ENCODE measurements around the gene MELTF. TPM values are rescaled to one million over a fixed set of nuclear protein-coding genes. Genes with fewer than 3 reads are reported as not detected.

The MELTF gene
- polyA plus RNA-seq, 1 donor from 2014 or later, result not detected

- Mint-ChIP-seq H3K36me3 (no peaks in the 10 kb centered on the region), H3K4me1 (peaks cover 20 to 28% (median 25%) of the 10 kb centered on the region in 3 donors), H3K4me3 (peak overlapping the region in 1 of 4 donors; percentile 56), H3K9me3 (no peaks in the 10 kb centered on the region), H3K27ac (peak overlapping the region in 1 of 3 donors; percentile 89), H3K27me3 (no peaks in the 10 kb centered on the region)
These were observed 63.8 kb downstream of the MELTF start for GRCh38 chr3:196965804-196966173.

DNA sequence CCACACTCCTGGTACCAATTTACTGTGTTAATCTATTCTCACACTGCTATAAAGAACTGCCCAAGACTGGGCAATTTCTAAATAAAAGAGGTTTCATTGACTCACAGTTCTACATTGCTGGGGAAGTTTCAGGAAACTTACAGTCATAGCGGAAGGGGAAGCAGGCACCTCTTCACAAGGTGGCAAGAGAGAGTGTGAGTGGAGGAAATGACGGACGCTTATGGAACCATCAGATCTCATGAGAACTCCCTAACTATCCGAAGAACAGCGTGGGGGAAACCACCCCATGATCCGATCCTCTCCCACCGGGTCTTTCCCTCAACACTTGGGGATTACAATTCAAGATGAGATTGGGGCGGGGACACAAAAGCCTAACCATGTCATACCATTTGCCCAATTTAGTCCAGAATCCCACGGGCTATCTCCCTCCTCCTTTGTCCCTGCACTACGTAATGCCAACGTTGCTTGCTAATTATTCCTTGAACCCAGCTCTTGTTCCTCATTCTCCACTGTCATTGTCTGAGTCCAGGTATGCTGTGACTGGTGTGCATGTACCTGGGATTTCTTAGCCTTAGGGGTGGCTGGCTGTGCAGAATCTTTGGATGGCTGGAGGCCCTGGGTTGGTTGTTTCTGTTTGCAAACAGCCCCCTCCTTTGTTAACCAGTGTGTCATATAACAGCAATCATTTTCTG lies 64.4 kb downstream of the MELTF start:
- H3K9me3 Mint-ChIP-seq, result no peaks in the 10 kb centered on the region
- peak overlapping the region in 1 of 3 donors; percentile 89 for H3K27ac Mint-ChIP-seq
- no peaks in the 10 kb centered on the region for H3K36me3 Mint-ChIP-seq
- H3K27me3 Mint-ChIP-seq, result no peaks in the 10 kb centered on the region
- peaks cover 20 to 25% (median 25%) of the 10 kb centered on the region in 3 donors for H3K4me1 Mint-ChIP-seq
- peak overlapping the region in 1 of 4 donors; percentile 56 for H3K4me3 Mint-ChIP-seq

- H3K27me3 Mint-ChIP-seq, result no peaks in the 10 kb centered on the region
- H3K4me3 Mint-ChIP-seq, result peak overlapping the region in 1 of 4 donors; percentile 13
- H3K4me1 Mint-ChIP-seq, result peaks cover 20 to 24% (median 24%) of the 10 kb centered on the region in 3 donors
- H3K27ac Mint-ChIP-seq, result no peak overlapping the region
- H3K36me3 Mint-ChIP-seq, result peaks cover 2% of the 10 kb centered on the region
- no peaks in the 10 kb centered on the region for H3K9me3 Mint-ChIP-seq
These were observed 66.0 kb downstream of the MELTF start for GRCh38 chr3:196963631-196963953.

DNA sequence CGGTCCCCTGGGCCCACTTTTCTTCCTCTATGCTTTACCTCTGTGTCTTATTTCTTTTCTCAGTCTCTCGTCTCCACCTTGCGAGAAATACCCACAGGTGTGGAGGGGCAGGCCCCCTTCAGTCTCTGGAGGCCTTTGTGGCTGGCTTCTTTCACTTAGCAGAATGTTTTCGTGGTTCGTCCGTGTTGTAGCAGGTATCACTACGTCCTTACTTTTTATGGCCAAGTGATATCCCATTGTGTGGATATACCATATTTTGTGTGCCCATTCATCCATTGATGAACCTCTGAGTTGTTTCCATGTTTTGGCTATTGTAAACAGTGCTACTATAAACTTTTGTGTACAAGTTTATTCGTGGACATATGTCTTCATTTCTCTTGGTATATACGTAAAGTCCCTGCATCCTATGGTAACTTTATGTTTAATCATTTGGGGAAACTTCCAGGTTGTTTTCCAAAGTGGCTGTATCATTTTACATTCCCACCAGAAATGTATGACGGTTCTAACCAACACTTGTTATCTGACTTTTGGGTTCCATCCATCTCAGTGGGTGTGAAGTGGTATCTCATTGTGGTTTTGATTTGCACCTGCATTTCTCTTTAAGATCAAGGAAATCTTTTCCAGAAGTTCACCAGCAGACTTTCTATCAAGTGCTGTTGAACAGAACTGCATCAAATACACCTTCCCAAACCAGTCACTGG lies 66.5 kb downstream of the MELTF start:
- Mint-ChIP-seq H3K27ac (peak overlapping the region in 2 of 3 donors; percentile 10 to 69), H3K4me3 (peak overlapping the region; percentile 13 to 86 (median 36)), H3K27me3 (no peaks in the 10 kb centered on the region), H3K4me1 (peaks cover 20 to 24% (median 24%) of the 10 kb centered on the region in 3 donors), H3K36me3 (peaks cover 2% of the 10 kb centered on the region), H3K9me3 (no peaks in the 10 kb centered on the region)

GRCh38 chr3:196962108-196962929 lies 67.3 kb downstream of the MELTF start:
- peaks cover 2% of the 10 kb centered on the region for H3K36me3 Mint-ChIP-seq
- H3K27me3 Mint-ChIP-seq, result no peaks in the 10 kb centered on the region
- H3K27ac Mint-ChIP-seq, result peak overlapping the region in 2 of 3 donors; percentile 10 to 69
- H3K9me3 Mint-ChIP-seq, result no peaks in the 10 kb centered on the region
- peak overlapping the region; percentile 13 to 86 (median 36) for H3K4me3 Mint-ChIP-seq
- peaks cover 19 to 20% (median 19%) of the 10 kb centered on the region in 3 donors for H3K4me1 Mint-ChIP-seq

- Mint-ChIP-seq H3K4me3 (no peak overlapping the region), H3K27me3 (peaks cover 1% of the 10 kb centered on the region), H3K27ac (no peak overlapping the region), H3K9me3 (peaks cover 0 to 4% (median 2%) of the 10 kb centered on the region in 3 donors), H3K36me3 (peaks cover 3% of the 10 kb centered on the region), H3K4me1 (no peaks in the 10 kb centered on the region)
These were observed 74.8 kb downstream of the MELTF start for GRCh38 chr3:196954832-196955231.

Other genes starting within 250 kb of the MELTF start
- gene SENP5, start 161.9 kb downstream of the MELTF start, polyA plus RNA-seq, result 11.7 TPM
- 74.1 TPM for gene NCBP2, start 87.3 kb downstream of the MELTF start, polyA plus RNA-seq
- gene PIGZ, start 61.0 kb downstream of the MELTF start, polyA plus RNA-seq, result 2.1 TPM